PC-3 (cell line): ENCODE results near the gene RCAN1.

Experiments
- EZH2 ChIP-seq: fragments of 300-600 bp; sonication (generic); IDR thresholded peaks from one replicate; pipeline ENCODE4 v1.6.1; 2017; ENCODE audit warnings: antibody characterized with exemption, mild to moderate bottlenecking, low read length; ENCODE audit not compliant: unreplicated experiment
- EZH2phosphoT487 ChIP-seq: fragments of 300-600 bp; sonication (generic); IDR thresholded peaks from 2 replicates; pipeline ENCODE4 v1.6.1; 2018; ENCODE audit warnings: mild to moderate bottlenecking, antibody characterized with exemption, low read length, borderline replicate concordance
- TF ChIP-seq, protein P1 (sequence below): fragments of 300-600 bp; sonication (generic); conservative IDR thresholded peaks from 2 replicates; pipeline ENCODE4 v1.5.1; 2017; ENCODE audit warnings: antibody characterized with exemption, low read depth, mild to moderate bottlenecking, low read length

GRCh38 chr21:34632498-34632897, 17.6 kb upstream of the RCAN1 start:
- TF ChIP-seq, protein P1, sequence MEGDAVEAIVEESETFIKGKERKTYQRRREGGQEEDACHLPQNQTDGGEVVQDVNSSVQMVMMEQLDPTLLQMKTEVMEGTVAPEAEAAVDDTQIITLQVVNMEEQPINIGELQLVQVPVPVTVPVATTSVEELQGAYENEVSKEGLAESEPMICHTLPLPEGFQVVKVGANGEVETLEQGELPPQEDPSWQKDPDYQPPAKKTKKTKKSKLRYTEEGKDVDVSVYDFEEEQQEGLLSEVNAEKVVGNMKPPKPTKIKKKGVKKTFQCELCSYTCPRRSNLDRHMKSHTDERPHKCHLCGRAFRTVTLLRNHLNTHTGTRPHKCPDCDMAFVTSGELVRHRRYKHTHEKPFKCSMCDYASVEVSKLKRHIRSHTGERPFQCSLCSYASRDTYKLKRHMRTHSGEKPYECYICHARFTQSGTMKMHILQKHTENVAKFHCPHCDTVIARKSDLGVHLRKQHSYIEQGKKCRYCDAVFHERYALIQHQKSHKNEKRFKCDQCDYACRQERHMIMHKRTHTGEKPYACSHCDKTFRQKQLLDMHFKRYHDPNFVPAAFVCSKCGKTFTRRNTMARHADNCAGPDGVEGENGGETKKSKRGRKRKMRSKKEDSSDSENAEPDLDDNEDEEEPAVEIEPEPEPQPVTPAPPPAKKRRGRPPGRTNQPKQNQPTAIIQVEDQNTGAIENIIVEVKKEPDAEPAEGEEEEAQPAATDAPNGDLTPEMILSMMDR = no peak
- TF ChIP-seq EZH2 (no peak), EZH2phosphoT487 (no peak)
